Measurements from ENCODE around the gene PTCD1. TPM values are rescaled to one million over a fixed set of nuclear protein-coding genes. Genes with fewer than 3 reads are reported as not detected.

PTCD1 gene
- total RNA-seq, 1 experiment from 2014 or later, result 11.1 TPM

DNA sequence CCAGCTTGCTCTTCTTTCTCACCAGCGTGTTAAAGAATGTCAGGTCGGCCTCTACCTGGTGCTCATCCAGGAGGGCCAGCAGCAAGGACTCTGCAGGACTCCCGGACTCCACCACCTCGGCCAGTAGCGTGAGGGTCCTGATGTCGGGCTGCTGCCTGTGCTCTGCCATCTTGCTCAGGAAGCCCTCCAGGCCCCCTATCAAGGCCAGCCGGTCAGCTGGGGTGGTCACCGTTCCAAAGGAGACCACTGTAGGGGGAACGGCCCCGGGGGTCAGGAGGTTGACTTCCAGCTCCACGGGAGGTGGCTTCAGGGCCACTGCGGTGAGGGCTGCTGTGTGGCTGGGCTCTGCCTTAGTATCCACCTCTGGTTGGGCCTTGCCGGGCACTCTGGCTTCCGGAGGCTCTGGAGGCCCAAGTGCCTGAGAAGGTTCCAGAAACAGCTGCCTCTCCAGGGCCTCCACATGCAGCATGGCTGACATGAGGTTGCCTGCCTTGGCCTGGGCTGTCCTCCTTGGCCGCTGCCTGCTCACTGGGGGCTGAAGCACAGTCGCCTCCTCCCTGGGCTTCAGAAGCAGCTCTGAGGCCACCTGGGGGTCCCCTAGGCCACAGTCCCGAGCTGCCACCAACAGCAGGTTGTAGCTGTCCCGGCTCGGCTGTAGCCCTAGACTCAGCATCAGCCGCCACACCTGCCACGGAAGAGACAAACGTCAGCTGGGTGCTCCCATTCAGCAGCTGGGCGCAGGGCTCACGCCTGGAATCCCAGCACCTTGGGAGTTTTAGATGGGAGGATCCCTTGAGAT is 13.5 kb downstream of the PTCD1 start:
- ATAC-seq (no peak), DNase-seq (ENCODE audit: low spot score) (no peak)
- H3K4me3 Mint-ChIP-seq, result no peak overlapping the region

DNA sequence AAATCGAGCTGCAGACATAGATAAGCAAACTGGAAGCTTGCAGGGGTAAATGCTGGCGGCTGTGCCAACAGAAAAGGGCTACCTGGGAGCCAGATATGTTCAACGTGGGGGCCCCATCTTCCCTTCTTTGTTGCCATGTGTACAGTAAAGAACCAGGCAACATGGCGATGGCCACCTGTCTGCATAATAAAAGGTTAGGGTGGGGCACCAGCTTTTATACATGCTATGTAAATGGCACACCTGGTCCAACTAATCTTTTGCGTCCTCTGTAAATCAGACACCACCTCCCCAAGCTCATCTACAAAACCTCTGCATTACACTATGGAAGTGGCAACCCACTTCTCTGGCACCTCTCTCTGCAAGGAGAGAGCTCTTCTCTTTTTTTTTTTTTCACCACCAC is 16.0 kb downstream of the PTCD1 start:
- ATAC-seq, result no peak
- H3K27me3 Mint-ChIP-seq (ENCODE audit: low read depth), result no peaks in the 10 kb centered on the region; the same call in 1 of the 2 replicates
- H3K4me1 Mint-ChIP-seq, result peaks cover 9% of the 10 kb centered on the region
- DNase-seq (ENCODE audit: low spot score), result no peak
- peak overlapping the region; percentile 91 for H3K27ac Mint-ChIP-seq
- CTCF ChIA-PET, result no interaction called here
- H3K9me3 Mint-ChIP-seq, result no peaks in the 10 kb centered on the region
- no peak overlapping the region for H3K4me3 Mint-ChIP-seq
- peaks cover 62% of the 10 kb centered on the region for H3K36me3 Mint-ChIP-seq
- POLR2A ChIA-PET, result interaction anchor here (0.6 to 1.1 kb wide), 2 partner anchors 14 to 28 kb away, joined by 5 to 8 read pairs; partner anchors contain the start of genes BUD31 and PDAP1
- TF ChIP-seq, protein P1, sequence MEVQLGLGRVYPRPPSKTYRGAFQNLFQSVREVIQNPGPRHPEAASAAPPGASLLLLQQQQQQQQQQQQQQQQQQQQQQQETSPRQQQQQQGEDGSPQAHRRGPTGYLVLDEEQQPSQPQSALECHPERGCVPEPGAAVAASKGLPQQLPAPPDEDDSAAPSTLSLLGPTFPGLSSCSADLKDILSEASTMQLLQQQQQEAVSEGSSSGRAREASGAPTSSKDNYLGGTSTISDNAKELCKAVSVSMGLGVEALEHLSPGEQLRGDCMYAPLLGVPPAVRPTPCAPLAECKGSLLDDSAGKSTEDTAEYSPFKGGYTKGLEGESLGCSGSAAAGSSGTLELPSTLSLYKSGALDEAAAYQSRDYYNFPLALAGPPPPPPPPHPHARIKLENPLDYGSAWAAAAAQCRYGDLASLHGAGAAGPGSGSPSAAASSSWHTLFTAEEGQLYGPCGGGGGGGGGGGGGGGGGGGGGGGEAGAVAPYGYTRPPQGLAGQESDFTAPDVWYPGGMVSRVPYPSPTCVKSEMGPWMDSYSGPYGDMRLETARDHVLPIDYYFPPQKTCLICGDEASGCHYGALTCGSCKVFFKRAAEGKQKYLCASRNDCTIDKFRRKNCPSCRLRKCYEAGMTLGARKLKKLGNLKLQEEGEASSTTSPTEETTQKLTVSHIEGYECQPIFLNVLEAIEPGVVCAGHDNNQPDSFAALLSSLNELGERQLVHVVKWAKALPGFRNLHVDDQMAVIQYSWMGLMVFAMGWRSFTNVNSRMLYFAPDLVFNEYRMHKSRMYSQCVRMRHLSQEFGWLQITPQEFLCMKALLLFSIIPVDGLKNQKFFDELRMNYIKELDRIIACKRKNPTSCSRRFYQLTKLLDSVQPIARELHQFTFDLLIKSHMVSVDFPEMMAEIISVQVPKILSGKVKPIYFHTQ (CRISPR knock-in tag; IDR thresholded peaks at IDR 0.05), result no peak
- TF ChIP-seq, protein P2, sequence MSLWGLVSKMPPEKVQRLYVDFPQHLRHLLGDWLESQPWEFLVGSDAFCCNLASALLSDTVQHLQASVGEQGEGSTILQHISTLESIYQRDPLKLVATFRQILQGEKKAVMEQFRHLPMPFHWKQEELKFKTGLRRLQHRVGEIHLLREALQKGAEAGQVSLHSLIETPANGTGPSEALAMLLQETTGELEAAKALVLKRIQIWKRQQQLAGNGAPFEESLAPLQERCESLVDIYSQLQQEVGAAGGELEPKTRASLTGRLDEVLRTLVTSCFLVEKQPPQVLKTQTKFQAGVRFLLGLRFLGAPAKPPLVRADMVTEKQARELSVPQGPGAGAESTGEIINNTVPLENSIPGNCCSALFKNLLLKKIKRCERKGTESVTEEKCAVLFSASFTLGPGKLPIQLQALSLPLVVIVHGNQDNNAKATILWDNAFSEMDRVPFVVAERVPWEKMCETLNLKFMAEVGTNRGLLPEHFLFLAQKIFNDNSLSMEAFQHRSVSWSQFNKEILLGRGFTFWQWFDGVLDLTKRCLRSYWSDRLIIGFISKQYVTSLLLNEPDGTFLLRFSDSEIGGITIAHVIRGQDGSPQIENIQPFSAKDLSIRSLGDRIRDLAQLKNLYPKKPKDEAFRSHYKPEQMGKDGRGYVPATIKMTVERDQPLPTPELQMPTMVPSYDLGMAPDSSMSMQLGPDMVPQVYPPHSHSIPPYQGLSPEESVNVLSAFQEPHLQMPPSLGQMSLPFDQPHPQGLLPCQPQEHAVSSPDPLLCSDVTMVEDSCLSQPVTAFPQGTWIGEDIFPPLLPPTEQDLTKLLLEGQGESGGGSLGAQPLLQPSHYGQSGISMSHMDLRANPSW (CRISPR knock-in tag; conservative IDR thresholded peaks at IDR 0.05; ENCODE audit: low read depth), result no peak
- no peak for TF ChIP-seq GTF2I (CRISPR knock-in tag; conservative IDR thresholded peaks at IDR 0.05)
- no peak for TF ChIP-seq NR3C1 (CRISPR knock-in tag; conservative IDR thresholded peaks at IDR 0.05; ENCODE audit: low read depth)
- TF ChIP-seq, protein P3, sequence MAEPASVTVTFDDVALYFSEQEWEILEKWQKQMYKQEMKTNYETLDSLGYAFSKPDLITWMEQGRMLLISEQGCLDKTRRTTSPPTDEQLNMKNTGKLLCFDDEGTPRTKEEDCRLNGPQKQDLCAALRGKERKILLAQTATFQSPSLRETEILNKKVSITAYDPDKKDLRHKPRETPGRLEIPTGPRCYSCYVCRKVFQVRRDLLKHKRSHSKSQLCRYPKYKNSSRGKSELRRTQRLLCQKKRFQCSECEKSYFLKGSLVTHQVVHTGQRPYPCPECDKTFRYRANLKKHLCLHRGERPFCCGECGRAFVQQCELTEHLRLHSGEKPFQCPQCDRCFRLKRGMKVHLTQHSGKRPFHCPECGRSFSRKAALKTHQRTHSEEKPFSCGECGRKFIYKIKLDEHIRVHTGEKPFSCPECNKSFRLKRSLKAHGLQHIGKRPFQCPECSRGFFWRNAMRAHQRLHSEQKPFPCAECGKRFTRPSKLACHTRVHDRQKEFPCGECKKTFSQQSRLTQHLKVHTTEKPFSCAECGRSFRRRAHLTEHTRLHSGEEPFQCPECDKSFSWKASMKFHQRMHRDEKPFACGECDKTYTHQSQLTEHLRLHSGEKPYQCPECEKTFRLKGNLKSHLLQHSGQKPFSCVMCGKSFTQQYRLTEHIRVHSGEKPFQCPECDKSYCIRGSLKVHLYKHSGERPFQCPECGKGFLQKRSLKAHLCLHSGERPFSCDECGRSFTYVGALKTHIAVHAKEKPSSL (CRISPR knock-in tag; conservative IDR thresholded peaks at IDR 0.05), result no peak
- no peak for TF ChIP-seq SMAD3 (CRISPR knock-in tag; IDR thresholded peaks at IDR 0.05; ENCODE audit: borderline replicate concordance)
- TF ChIP-seq, protein P4, sequence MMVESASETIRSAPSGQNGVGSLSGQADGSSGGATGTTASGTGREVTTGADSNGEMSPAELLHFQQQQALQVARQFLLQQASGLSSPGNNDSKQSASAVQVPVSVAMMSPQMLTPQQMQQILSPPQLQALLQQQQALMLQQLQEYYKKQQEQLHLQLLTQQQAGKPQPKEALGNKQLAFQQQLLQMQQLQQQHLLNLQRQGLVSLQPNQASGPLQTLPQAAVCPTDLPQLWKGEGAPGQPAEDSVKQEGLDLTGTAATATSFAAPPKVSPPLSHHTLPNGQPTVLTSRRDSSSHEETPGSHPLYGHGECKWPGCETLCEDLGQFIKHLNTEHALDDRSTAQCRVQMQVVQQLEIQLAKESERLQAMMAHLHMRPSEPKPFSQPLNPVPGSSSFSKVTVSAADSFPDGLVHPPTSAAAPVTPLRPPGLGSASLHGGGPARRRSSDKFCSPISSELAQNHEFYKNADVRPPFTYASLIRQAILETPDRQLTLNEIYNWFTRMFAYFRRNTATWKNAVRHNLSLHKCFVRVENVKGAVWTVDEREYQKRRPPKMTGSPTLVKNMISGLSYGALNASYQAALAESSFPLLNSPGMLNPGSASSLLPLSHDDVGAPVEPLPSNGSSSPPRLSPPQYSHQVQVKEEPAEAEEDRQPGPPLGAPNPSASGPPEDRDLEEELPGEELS (CRISPR knock-in tag; IDR thresholded peaks at IDR 0.05), result no peak
- TF ChIP-seq, protein P5, sequence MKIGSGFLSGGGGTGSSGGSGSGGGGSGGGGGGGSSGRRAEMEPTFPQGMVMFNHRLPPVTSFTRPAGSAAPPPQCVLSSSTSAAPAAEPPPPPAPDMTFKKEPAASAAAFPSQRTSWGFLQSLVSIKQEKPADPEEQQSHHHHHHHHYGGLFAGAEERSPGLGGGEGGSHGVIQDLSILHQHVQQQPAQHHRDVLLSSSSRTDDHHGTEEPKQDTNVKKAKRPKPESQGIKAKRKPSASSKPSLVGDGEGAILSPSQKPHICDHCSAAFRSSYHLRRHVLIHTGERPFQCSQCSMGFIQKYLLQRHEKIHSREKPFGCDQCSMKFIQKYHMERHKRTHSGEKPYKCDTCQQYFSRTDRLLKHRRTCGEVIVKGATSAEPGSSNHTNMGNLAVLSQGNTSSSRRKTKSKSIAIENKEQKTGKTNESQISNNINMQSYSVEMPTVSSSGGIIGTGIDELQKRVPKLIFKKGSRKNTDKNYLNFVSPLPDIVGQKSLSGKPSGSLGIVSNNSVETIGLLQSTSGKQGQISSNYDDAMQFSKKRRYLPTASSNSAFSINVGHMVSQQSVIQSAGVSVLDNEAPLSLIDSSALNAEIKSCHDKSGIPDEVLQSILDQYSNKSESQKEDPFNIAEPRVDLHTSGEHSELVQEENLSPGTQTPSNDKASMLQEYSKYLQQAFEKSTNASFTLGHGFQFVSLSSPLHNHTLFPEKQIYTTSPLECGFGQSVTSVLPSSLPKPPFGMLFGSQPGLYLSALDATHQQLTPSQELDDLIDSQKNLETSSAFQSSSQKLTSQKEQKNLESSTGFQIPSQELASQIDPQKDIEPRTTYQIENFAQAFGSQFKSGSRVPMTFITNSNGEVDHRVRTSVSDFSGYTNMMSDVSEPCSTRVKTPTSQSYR (CRISPR knock-in tag; IDR thresholded peaks at IDR 0.05), result no peak
- TF ChIP-seq NFYB (CRISPR knock-in tag; conservative IDR thresholded peaks at IDR 0.05; ENCODE audit: low read depth), result no peak
- no peak for TF ChIP-seq FOXP1 (CRISPR knock-in tag; IDR thresholded peaks at IDR 0.05; ENCODE audit: borderline replicate concordance)
- TF ChIP-seq ZNF396 (CRISPR knock-in tag; IDR thresholded peaks at IDR 0.05; ENCODE audit: borderline replicate concordance), result no peak
- TF ChIP-seq, protein P6, sequence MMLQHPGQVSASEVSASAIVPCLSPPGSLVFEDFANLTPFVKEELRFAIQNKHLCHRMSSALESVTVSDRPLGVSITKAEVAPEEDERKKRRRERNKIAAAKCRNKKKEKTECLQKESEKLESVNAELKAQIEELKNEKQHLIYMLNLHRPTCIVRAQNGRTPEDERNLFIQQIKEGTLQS (CRISPR knock-in tag; conservative IDR thresholded peaks at IDR 0.05), result no peak
- no peak for TF ChIP-seq SOX15 (CRISPR knock-in tag; IDR thresholded peaks at IDR 0.05)
- TF ChIP-seq, protein P7, sequence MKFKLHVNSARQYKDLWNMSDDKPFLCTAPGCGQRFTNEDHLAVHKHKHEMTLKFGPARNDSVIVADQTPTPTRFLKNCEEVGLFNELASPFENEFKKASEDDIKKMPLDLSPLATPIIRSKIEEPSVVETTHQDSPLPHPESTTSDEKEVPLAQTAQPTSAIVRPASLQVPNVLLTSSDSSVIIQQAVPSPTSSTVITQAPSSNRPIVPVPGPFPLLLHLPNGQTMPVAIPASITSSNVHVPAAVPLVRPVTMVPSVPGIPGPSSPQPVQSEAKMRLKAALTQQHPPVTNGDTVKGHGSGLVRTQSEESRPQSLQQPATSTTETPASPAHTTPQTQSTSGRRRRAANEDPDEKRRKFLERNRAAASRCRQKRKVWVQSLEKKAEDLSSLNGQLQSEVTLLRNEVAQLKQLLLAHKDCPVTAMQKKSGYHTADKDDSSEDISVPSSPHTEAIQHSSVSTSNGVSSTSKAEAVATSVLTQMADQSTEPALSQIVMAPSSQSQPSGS (CRISPR knock-in tag; IDR thresholded peaks at IDR 0.05; ENCODE audit: borderline replicate concordance, low read depth), result no peak

More for the DNA sequence above, 13.5 kb downstream of the PTCD1 start:
- Mint-ChIP-seq H3K27me3 (ENCODE audit: low read depth) (no peaks in the 10 kb centered on the region; the same call in 1 of the 2 replicates), H3K9me3 (no peaks in the 10 kb centered on the region), H3K36me3 (peaks cover 60% of the 10 kb centered on the region), H3K4me1 (peaks cover 9% of the 10 kb centered on the region), H3K27ac (no peak overlapping the region)
- TF ChIP-seq ETV6 (CRISPR knock-in tag; IDR thresholded peaks at IDR 0.05) (no peak), ZNF121 (CRISPR knock-in tag; IDR thresholded peaks at IDR 0.05) (no peak)
- CTCF ChIA-PET, result no interaction called here
- POLR2A ChIA-PET, result interaction anchor here (0.6 kb wide), 2 partner anchors 16 to 37 kb away, joined by 3 read pairs; partner anchors contain the start of gene BUD31

Data from WTC11 (cell line).